Measurements from ENCODE around the gene TSPAN33. TPM values are rescaled to one million over a fixed set of nuclear protein-coding genes. Genes with fewer than 3 reads are reported as not detected.

The TSPAN33 gene
- total RNA-seq, 1 donor from 2014 or later: 14.9 TPM

GRCh38 chr7:129127154-129127553 is 17.4 kb upstream of the TSPAN33 start:
- intact Hi-C loops (cut with DNase I): no loop called here
- no peak for DNase-seq (ENCODE audit: missing footprints)
- ATAC-seq: no peak

DNA sequence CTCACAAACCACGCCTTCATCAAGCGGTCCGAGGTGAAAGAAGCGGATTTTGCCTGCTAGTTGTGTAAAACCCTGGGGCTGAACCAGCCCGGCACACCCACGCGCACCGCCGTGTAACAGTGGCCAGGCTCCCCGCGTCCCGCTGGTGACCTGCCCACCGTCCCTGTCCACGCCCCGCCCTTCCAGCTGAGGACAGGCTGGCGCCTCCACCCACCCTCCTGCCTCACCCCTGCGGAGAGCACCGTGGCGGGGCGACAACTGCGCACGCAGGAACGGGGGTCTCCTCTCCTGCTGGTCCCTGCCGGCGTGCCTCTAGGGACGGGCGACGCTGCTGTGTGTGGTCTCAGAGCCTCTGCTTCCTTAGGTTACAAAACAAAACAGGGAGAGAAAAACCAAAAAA is 16.9 kb upstream of the TSPAN33 start:
- intact Hi-C loops (cut with DNase I): no loop called here
- ATAC-seq: no peak
- no peak for DNase-seq (ENCODE audit: missing footprints)

DNA sequence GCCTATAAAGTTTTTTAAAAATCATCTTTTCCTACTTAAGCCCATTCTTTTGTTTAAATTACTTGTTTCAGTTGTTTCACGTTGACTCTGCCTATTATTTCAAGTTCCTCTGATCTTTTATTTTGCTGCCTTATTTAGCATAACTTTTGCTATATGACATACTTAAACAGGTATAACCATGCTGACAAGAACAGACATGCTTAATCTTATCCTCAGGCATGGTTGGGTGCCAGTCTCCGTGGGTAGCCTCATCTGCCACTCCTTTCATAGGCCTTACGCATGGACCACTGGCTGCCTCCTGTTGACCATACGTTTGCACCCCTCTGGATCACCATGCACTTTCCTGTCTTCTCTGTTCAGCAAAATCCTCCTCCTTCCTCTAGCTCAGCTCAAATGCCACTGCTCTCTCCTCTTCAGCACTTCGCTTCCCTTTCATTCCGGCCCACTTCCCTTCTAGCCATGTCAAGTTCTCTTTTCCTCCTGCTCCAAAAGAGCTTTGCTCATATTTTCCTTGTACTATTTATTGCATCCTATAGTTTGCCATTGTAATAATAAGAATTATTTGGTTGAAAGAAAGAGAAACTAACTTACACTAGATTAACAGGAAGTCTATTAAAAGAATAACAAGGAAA is 10.0 kb upstream of the TSPAN33 start:
- intact Hi-C loops (cut with DNase I): no loop called here
- DNase-seq (ENCODE audit: missing footprints): no peak
- peak; percentile 57 for ATAC-seq

- intact Hi-C loops (cut with DNase I): no loop called here
- ATAC-seq: no peak
Measured at GRCh38 chr7:129136887-129137642, 7.4 kb upstream of the TSPAN33 start.

DNA sequence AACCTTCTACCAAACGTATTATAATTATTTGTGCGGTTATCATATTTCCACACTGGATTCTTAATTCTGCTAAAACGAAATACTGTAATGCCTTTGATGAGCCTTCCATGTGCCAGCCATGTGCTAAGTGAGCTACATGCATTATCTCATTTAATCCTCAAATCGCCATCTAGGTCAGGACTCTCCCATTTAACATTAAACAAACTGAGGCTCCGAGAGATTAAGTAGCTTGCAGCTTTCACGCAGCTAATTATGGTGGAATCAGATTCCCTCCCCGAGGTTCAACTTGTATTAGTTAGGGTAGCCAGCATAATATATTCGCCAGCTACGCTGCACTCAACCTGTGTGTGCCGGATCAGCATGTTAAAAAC is 798 bp upstream of the TSPAN33 start:
- DNase-seq (ENCODE audit: missing footprints): no peak
- intact Hi-C loops (cut with DNase I): no loop called here
- ATAC-seq: no peak

More at GRCh38 chr7:129136887-129137642, 7.4 kb upstream of the TSPAN33 start:
- DNase-seq (ENCODE audit: missing footprints): no peak

DNA sequence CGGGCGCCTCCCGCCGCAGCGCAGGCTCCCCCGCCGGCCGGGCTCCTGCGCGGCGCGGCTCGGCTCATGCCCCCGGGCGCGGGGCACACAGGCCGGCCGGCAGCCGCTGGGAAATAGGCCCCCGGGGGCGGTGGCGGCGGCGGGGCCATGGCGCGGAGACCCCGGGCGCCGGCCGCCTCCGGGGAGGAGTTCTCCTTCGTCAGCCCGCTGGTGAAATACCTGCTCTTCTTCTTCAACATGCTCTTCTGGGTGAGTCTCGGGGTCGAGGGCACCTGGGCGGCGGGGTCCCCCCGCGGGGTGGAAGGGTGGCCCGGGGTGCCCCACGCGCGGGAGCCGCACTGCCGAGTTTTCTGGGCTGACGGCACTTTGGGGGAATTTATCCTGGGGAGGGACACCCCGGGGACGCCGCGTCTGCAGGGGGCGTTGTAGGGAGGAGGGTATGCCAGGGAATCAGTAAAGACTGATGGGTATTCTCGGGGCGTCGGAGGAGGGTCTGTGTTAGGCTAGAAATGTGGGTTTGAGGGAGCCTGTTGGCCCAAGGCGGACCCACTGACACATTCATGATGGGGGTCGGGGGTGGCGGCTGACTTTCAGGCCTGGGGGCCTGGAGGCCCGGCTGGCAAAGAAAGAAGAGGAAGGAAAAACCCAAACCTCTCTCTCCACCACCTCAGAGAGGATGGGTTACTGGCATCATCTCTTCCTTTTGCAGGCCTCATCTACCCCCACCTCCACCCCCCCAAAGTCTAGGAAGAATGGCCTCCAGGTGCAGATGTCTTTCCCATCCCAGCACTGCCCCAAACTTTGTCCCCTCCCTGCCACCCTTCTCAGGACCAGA is 544 bp downstream of the TSPAN33 start:
- intact Hi-C loops (cut with DNase I): no loop called here
- DNase-seq (ENCODE audit: missing footprints) (no peak), ATAC-seq (no peak)

- ATAC-seq: peak; percentile 46
- DNase-seq (ENCODE audit: missing footprints): peak; percentile 68
- intact Hi-C loops (cut with DNase I): no loop called here
Measured at GRCh38 chr7:129146237-129146979, 1.9 kb downstream of the TSPAN33 start.

- no peak for ATAC-seq
- DNase-seq (ENCODE audit: missing footprints): no peak
Measured at GRCh38 chr7:129147731-129148130, 3.2 kb downstream of the TSPAN33 start.

DNA sequence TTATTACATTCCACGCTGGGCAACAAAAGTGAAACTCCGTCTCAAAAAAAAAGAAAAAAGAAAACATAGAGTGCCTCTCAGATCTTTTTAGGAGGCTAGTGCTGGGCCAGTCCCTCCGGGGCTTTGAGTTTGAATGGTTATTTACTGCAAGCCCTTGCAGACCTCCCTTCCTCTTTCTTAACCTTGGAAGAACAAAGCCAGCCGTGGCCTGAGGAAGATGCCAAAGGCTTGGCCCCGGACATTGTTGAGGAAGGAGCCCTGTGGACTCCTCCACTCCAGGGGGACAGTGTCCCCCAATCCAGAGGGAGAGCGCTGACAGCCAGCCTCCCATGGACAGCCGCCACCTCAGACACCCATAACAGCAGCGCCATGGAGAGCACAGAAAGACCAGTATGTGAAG is 5.0 kb downstream of the TSPAN33 start:
- DNase-seq (ENCODE audit: missing footprints) (no peak), ATAC-seq (peak; percentile 12)
- intact Hi-C loops (cut with DNase I): no loop called here

More at GRCh38 chr7:129147731-129148130, 3.2 kb downstream of the TSPAN33 start:
- intact Hi-C loops (cut with DNase I): no loop called here

GRCh38 chr7:129150199-129150996 is 5.9 kb downstream of the TSPAN33 start:
- intact Hi-C loops (cut with DNase I): no loop called here
- peak; percentile 64 for DNase-seq (ENCODE audit: missing footprints)
- peak; percentile 58 for ATAC-seq

- intact Hi-C loops (cut with DNase I): no loop called here
- DNase-seq (ENCODE audit: missing footprints) (no peak), ATAC-seq (no peak)
Measured at GRCh38 chr7:129157651-129158050, 13.1 kb downstream of the TSPAN33 start.

- DNase-seq (ENCODE audit: missing footprints) (no peak), ATAC-seq (peak; percentile 86)
- intact Hi-C loops (cut with DNase I): no loop called here
Measured at GRCh38 chr7:129159539-129159938, 15.0 kb downstream of the TSPAN33 start.

- DNase-seq (ENCODE audit: missing footprints) (no peak), ATAC-seq (no peak)
- intact Hi-C loops (cut with DNase I): no loop called here
Measured at GRCh38 chr7:129160161-129160905, 15.8 kb downstream of the TSPAN33 start.

DNA sequence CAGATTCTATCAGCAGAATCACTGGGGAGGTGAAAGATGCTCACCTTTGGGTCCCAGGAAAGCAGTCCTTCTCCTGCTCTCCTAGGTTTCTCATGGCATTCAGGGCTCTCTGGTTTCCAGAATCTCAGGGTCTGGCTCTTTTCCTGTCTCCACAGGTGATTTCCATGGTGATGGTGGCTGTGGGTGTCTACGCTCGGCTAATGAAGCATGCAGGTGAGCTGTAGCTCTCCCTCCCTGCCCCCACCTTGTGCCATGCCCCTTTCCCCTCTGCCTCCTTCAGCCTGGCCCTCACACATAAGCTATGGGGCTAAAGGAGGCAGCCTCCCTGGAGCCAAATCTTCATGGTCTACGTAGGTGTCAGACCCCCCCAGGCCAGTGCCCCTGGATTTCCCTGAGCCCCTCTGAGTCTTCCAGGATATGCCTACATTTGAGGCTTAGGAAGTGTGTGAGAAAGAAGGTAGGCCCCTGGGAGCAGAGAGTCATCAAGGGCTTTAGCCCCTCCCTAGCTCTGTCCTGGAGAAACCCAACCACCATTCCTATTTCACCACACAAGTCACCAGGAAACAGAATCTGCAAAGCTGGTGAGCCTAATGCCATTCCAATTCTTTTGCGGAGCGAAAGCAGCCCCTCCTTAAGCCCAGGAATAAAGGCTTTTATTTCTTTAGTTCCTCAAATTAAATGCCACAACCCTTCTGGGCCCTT is 17.2 kb downstream of the TSPAN33 start:
- DNase-seq (ENCODE audit: missing footprints): no peak
- intact Hi-C loops (cut with DNase I): loop anchor here (2.0 kb wide), 1 partner anchor 49 kb away; no protein-coding TSS in a partner anchor
- no peak for ATAC-seq

GRCh38 chr7:129162732-129163131 is 18.2 kb downstream of the TSPAN33 start:
- ATAC-seq (no peak), DNase-seq (ENCODE audit: missing footprints) (no peak)
- intact Hi-C loops (cut with DNase I): loop anchor here (2.0 kb wide), 1 partner anchor 48 kb away; no protein-coding TSS in a partner anchor

DNA sequence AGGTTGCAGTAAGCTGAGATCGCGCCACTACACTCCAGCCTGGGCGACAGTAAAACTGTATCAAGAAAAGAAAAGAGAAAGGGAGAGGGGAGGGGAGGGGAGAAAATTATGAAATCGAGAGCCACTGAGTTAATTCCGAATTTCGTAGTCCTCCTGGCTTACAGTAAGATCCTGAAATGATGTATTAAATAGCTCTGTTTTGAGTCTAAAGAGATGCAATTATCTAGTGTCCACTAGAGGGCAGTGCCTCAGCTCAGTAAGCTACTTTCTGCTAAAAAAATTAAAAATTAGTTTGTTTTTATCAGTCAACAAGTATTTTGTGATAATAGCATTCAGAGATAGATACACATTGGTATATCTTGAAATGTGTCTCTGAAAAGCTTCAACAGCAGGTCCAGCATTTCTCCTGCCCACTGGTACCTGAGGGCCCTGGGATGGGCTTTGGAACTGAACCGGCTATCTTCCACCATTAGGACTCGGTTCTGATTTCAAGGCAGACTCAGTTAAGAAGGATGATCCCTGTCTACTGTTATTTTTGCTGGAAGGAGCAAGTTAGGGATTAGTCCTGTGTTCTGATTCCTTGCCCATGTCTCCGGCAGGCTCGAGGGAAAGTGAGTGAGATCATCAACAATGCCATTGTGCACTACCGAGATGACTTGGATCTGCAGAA is 19.5 kb downstream of the TSPAN33 start:
- ATAC-seq (no peak), DNase-seq (ENCODE audit: missing footprints) (no peak)
- intact Hi-C loops (cut with DNase I): loop anchor here (2.0 kb wide), 1 partner anchor 47 kb away; no protein-coding TSS in a partner anchor

Measured in Right ventricle myocardium inferior (tissue), 1 donor.